GM21390 (cell line): ENCODE data around the gene PGAP2.

ENCODE experiments used
- ATAC-seq: cut with Tn5 transposase; IDR thresholded peaks from one replicate; pipeline ENCODE4 v1.9.1; 2021; ENCODE audit not compliant: unreplicated experiment

PGAP2 gene

GRCh38 chr11:3831378-3832239, 23.2 kb downstream of the PGAP2 start:
- ATAC-seq, result no peak

GRCh38 chr11:3832816-3833215, 24.5 kb downstream of the PGAP2 start:
- no peak for ATAC-seq

- no peak for ATAC-seq
Observed at GRCh38 chr11:3833449-3833848, 25.1 kb downstream of the PGAP2 start.

- no peak for ATAC-seq
Observed at GRCh38 chr11:3834349-3834663, 25.9 kb downstream of the PGAP2 start.

GRCh38 chr11:3834664-3835461, 26.5 kb downstream of the PGAP2 start:
- ATAC-seq, result no peak

- no peak for ATAC-seq
Observed at GRCh38 chr11:3835751-3836150, 27.4 kb downstream of the PGAP2 start.

- no peak for ATAC-seq
Observed at GRCh38 chr11:3836903-3837302, 28.5 kb downstream of the PGAP2 start.

GRCh38 chr11:3837793-3838192, 29.4 kb downstream of the PGAP2 start:
- no peak for ATAC-seq

- no peak for ATAC-seq
Observed at GRCh38 chr11:3838504-3838903, 30.1 kb downstream of the PGAP2 start.

- peak; percentile 14 for ATAC-seq
Observed at GRCh38 chr11:3840004-3840869, 31.9 kb downstream of the PGAP2 start.

- ATAC-seq, result peak; percentile 45
Observed at GRCh38 chr11:3840870-3841425, 32.6 kb downstream of the PGAP2 start, which contains the start of gene RHOG. RHOG (minus strand) TSS chr11:3840959; CDS start chr11:3828138, 12,821 bp downstream.

- ATAC-seq, result peak; percentile 43
Observed at GRCh38 chr11:3841426-3842350, 33.3 kb downstream of the PGAP2 start.

GRCh38 chr11:3843326-3843725, 35.0 kb downstream of the PGAP2 start:
- no peak for ATAC-seq

GRCh38 chr11:3845246-3845645, 36.9 kb downstream of the PGAP2 start:
- ATAC-seq, result no peak

GRCh38 chr11:3845670-3846069, 37.3 kb downstream of the PGAP2 start:
- no peak for ATAC-seq

- ATAC-seq, result no peak
Observed at GRCh38 chr11:3849297-3849874, 41.0 kb downstream of the PGAP2 start.

GRCh38 chr11:3853545-3853842, 45.1 kb downstream of the PGAP2 start:
- no peak for ATAC-seq

- ATAC-seq, result peak; percentile 44
Observed at GRCh38 chr11:3853899-3854659, 45.7 kb downstream of the PGAP2 start.

- ATAC-seq, result no peak
Observed at GRCh38 chr11:3854660-3854976, 46.3 kb downstream of the PGAP2 start.
